Mucosa of descending colon (tissue), 3 donors: ENCODE measurements around the gene GOLGA3. TPM values are rescaled to one million over a fixed set of nuclear protein-coding genes. Genes with fewer than 3 reads are reported as not detected.
"Not testable (repeated sequence)": the region's sequence is repeated elsewhere in the genome, so short reads cannot be mapped to it uniquely, and the experiment has no call there.

Source experiments
- ATAC-seq: fragments of 200-7000 bp; cut with Tn5 transposase; one replicate; pipeline ENCODE4 v1.9.1; 2020; ENCODE audit warnings: mild to moderate bottlenecking, moderate library complexity
- DNase-seq, 3 donors: peaks; one replicate each; pipeline ENCODE4 v3.0.0-alpha.2; 2020
- H3K36me3 ChIP-seq: fragments of 200-600 bp; one replicate; pipeline ENCODE4 v1.8.0; 2021; ENCODE audit warnings: low read depth, mild to moderate bottlenecking
- H3K4me1 ChIP-seq: fragments of 200-600 bp; one replicate; pipeline ENCODE4 v1.8.0; 2021; ENCODE audit warnings: low read depth, mild to moderate bottlenecking
- H3K4me3 ChIP-seq: fragments of 200-600 bp; one replicate; pipeline ENCODE4 v1.8.0; 2021; ENCODE audit warnings: mild to moderate bottlenecking
- H3K9me3 ChIP-seq: fragments of 200-600 bp; one replicate; pipeline ENCODE4 v1.8.0; 2021; ENCODE audit warnings: mild to moderate bottlenecking
- CTCF ChIP-seq: fragments of 200-600 bp; IDR thresholded peaks from one replicate; pipeline ENCODE4 v1.8.0; 2022; ENCODE audit warnings: antibody characterized with exemption, mild to moderate bottlenecking
- intact Hi-C, 2 donors: fragments of 100-400 bp; cut with DNase I in 1 of 2; cut with micrococcal nuclease in 1 of 2; formaldehyde crosslinking; loops; one replicate each; pipeline versions ENCODE4 v1.11.0 to v1.11.1; 2022; cut with DNase I, micrococcal nuclease
- total RNA-seq, 3 donors: library from RNA; stranded (reverse); fragmentation: NEBNext Ultra II Directional in 2 of 3; extraction: Animal tissue kit (Norgen Biotek cat#: 25700) in 2 of 3; gene quantifications; one replicate each; pipeline versions ENCODE4 v1.2.1 to v1.2.4, GENCODE V29; 2021 to 2023
- donor health status: DM: no; HTN: no; CAD: no; lungs with moderate emphysema.
- donor health status: DM: no; HTN: no; CAD: no.
- donor health status: DM: no; HTN: yes; CAD: no.

GOLGA3 gene
- total RNA-seq, 3 donors from 2014 or later, result 71.6 to 91.0 (median 89.6) TPM

- peaks cover 15% of the 10 kb centered on the region for H3K36me3 ChIP-seq
- DNase-seq, result no peak
These were observed 27.9 kb upstream of the GOLGA3 start for GRCh38 chr12:132856581-132856980.

GRCh38 chr12:132855211-132855610 lies 26.5 kb upstream of the GOLGA3 start:
- H3K9me3 ChIP-seq, DNase-seq, H3K4me1 ChIP-seq, intact Hi-C loops, ATAC-seq, H3K4me3 ChIP-seq: not testable (repeated sequence)
- peaks cover 11% of the 10 kb centered on the region for H3K36me3 ChIP-seq

More at GRCh38 chr12:132856581-132856980, 27.9 kb upstream of the GOLGA3 start:
- Histone ChIP-seq H3K4me1 (no peaks in the 10 kb centered on the region), H3K9me3 (no peaks in the 10 kb centered on the region), H3K4me3 (no peak overlapping the region)
- ATAC-seq, result no peak
- intact Hi-C loops, result no loop called here
- no peak for TF ChIP-seq CTCF

GRCh38 chr12:132853285-132854092 lies 24.8 kb upstream of the GOLGA3 start:
- ATAC-seq, result no peak

GRCh38 chr12:132852496-132852895 lies 23.8 kb upstream of the GOLGA3 start:
- Histone ChIP-seq H3K4me1 (no peaks in the 10 kb centered on the region), H3K4me3 (no peak overlapping the region), H3K36me3 (peaks cover 17% of the 10 kb centered on the region), H3K9me3 (no peaks in the 10 kb centered on the region)
- DNase-seq (no peak), ATAC-seq (no peak)
- TF ChIP-seq CTCF, result no peak
- intact Hi-C loops, result no loop called here

More at GRCh38 chr12:132853285-132854092, 24.8 kb upstream of the GOLGA3 start:
- no peak for TF ChIP-seq CTCF
- intact Hi-C loops, result no loop called here
- H3K4me3 ChIP-seq, result no peak overlapping the region
- peaks cover 11% of the 10 kb centered on the region for H3K36me3 ChIP-seq
- DNase-seq, result no peak
- H3K4me1 ChIP-seq, result no peaks in the 10 kb centered on the region
- no peaks in the 10 kb centered on the region for H3K9me3 ChIP-seq

- intact Hi-C loops, result no loop called here
- Histone ChIP-seq H3K9me3 (no peaks in the 10 kb centered on the region), H3K36me3 (peaks cover 17% of the 10 kb centered on the region), H3K4me3 (no peak overlapping the region), H3K4me1 (no peaks in the 10 kb centered on the region)
- no peak for DNase-seq
- no peak for ATAC-seq
- no peak for TF ChIP-seq CTCF
These were observed 22.8 kb upstream of the GOLGA3 start for GRCh38 chr12:132851465-132851864.

- intact Hi-C loops, result no loop called here
- no peak for TF ChIP-seq CTCF
- Histone ChIP-seq H3K4me3 (no peak overlapping the region), H3K36me3 (peaks cover 17% of the 10 kb centered on the region), H3K9me3 (no peaks in the 10 kb centered on the region), H3K4me1 (no peaks in the 10 kb centered on the region)
- no peak for DNase-seq
- ATAC-seq, result no peak
These were observed 21.6 kb upstream of the GOLGA3 start for GRCh38 chr12:132850291-132850690.
